Renal cortical epithelial cell (primary cell): ENCODE measurements around the gene HLA-C. TPM values are rescaled to one million over a fixed set of nuclear protein-coding genes. Genes with fewer than 3 reads are reported as not detected.

Experiments
- total RNA-seq: library from RNA; depleted of rRNA; stranded (reverse); fragments of >200 nt; gene quantifications from 2 replicates; pipeline ENCODE4 v1.2.3, GENCODE V29; 2014

Gene HLA-C
- total RNA-seq, 1 donor from 2014 or later = 140 TPM

Other genes starting within 250 kb of the HLA-C start
- gene C6orf15, start 159.5 kb downstream of the HLA-C start, total RNA-seq = 1.4 TPM in 1 of 2 replicates, not detected in the other
- gene PSORS1C1, start 157.3 kb downstream of the HLA-C start, total RNA-seq = 1.0 and 5.1 TPM in 2 replicates
- under 0.01 and 0.05 TPM in 2 replicates for gene CDSN, start 151.6 kb downstream of the HLA-C start, total RNA-seq
- gene PSORS1C2, start 133.0 kb downstream of the HLA-C start, total RNA-seq = not detected in 2 replicates
- 12.9 and 21.0 TPM in 2 replicates for gene CCHCR1, start 114.3 kb downstream of the HLA-C start, total RNA-seq
- 2.2 and 10.8 TPM in 2 replicates for gene TCF19, start 113.5 kb downstream of the HLA-C start, total RNA-seq
- gene POU5F1, start 101.4 kb downstream of the HLA-C start, total RNA-seq = 6.6 and 11.3 TPM in 2 replicates
- 208 and 644 TPM in 2 replicates for gene HLA-B, start 85.1 kb upstream of the HLA-C start, total RNA-seq
- gene MICA, start 131.5 kb upstream of the HLA-C start, total RNA-seq = 33.0 and 55.6 TPM in 2 replicates
- gene MICB, start 226.1 kb upstream of the HLA-C start, total RNA-seq = 5.3 and 17.5 TPM in 2 replicates